ENCODE results near the gene SEPHS1.

DNA sequence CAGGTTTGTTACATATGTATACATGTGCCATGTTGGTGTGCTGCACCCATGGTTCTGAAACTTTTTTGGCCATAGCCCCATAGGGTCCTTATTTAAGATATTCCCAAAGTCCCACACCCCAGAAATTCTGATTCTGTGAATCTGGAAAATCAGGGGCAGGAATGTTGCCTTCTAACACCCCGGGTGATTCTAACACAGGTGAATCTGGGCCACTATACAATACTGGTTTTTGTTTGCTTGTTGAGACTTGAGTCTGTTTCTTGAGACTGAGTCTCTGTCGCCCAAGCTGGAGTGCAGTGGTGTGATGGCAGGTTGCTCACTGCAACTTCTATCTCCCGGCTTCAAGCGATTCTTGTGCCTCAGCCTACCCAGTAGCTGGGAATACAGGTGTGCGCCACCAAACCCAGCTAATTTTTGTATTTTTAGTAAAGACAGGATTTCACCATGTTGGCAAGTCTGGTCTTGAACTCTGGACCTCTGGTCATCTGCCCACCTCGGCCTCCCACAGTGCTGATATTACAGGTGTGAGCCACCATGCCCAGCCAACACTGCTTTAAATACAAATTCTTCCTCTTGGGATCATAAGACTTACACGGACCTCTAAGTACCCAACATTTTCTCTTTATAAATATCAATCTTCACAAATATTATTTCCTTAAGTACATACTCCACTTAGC, 31.3 kb downstream of the SEPHS1 start:
- TF ChIP-seq, protein P1, sequence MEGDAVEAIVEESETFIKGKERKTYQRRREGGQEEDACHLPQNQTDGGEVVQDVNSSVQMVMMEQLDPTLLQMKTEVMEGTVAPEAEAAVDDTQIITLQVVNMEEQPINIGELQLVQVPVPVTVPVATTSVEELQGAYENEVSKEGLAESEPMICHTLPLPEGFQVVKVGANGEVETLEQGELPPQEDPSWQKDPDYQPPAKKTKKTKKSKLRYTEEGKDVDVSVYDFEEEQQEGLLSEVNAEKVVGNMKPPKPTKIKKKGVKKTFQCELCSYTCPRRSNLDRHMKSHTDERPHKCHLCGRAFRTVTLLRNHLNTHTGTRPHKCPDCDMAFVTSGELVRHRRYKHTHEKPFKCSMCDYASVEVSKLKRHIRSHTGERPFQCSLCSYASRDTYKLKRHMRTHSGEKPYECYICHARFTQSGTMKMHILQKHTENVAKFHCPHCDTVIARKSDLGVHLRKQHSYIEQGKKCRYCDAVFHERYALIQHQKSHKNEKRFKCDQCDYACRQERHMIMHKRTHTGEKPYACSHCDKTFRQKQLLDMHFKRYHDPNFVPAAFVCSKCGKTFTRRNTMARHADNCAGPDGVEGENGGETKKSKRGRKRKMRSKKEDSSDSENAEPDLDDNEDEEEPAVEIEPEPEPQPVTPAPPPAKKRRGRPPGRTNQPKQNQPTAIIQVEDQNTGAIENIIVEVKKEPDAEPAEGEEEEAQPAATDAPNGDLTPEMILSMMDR (conservative IDR thresholded peaks at IDR 0.05; ENCODE audit: low read depth, low read length): no peak
- no peak for TF ChIP-seq EZH2 (IDR thresholded peaks at IDR 0.05; ENCODE audit: borderline replicate concordance, low read depth, low read length, poor library complexity, severe bottlenecking)
